Panc1 (cell line): ENCODE measurements around the gene KIF18B.

ENCODE experiments used
- POLR2AphosphoS5 ChIP-seq: IDR thresholded peaks from 2 replicates; pipeline ENCODE4 v1.6.1; 2012; ENCODE audit warnings: mild to moderate bottlenecking, low read depth, low read length, moderate library complexity
- TF ChIP-seq, protein P1 (sequence below), 2 experiments: IDR thresholded peaks; 2 replicates each; pipeline ENCODE4 v1.6.1; 2011 to 2012; ENCODE audit warnings: low read depth in 2 of 2, control low read depth in 1 of 2, low read length in 1 of 2, mild to moderate bottlenecking in 1 of 2, moderate library complexity in 1 of 2; ENCODE audit not compliant: insufficient read depth in 1 of 2
- TF ChIP-seq, protein P2 (sequence below): fragments of 450-650 bp; IDR thresholded peaks from 2 replicates; pipeline ENCODE4 v1.5.1; 2017; ENCODE audit warnings: mild to moderate bottlenecking

DNA sequence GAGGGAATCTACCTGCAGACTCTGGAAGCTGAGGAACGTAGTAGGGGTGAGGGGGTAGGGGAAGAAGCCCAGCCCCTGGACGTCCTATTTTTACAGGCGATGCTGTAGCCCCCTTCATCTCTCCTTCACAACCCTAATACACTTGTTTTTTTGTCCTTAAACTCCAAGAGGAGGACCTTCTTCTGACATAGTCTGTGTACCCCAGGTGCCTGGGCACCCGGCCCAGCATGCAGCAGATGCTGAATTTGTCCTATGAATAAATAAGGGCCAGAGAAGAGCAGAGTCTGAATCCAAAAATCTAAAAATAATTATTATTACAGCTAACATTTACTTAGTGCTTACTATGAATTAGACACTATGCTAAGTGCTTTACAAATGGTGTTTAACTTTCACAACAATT, 5.1 kb downstream of the KIF18B start:
- no peak for TF ChIP-seq POLR2AphosphoS5
- TF ChIP-seq, protein P1, sequence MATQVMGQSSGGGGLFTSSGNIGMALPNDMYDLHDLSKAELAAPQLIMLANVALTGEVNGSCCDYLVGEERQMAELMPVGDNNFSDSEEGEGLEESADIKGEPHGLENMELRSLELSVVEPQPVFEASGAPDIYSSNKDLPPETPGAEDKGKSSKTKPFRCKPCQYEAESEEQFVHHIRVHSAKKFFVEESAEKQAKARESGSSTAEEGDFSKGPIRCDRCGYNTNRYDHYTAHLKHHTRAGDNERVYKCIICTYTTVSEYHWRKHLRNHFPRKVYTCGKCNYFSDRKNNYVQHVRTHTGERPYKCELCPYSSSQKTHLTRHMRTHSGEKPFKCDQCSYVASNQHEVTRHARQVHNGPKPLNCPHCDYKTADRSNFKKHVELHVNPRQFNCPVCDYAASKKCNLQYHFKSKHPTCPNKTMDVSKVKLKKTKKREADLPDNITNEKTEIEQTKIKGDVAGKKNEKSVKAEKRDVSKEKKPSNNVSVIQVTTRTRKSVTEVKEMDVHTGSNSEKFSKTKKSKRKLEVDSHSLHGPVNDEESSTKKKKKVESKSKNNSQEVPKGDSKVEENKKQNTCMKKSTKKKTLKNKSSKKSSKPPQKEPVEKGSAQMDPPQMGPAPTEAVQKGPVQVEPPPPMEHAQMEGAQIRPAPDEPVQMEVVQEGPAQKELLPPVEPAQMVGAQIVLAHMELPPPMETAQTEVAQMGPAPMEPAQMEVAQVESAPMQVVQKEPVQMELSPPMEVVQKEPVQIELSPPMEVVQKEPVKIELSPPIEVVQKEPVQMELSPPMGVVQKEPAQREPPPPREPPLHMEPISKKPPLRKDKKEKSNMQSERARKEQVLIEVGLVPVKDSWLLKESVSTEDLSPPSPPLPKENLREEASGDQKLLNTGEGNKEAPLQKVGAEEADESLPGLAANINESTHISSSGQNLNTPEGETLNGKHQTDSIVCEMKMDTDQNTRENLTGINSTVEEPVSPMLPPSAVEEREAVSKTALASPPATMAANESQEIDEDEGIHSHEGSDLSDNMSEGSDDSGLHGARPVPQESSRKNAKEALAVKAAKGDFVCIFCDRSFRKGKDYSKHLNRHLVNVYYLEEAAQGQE (IDR thresholded peaks at IDR 0.05; ENCODE audit: insufficient read depth in 1 of 2, low read depth in 2 of 2, low read length in 1 of 2): no peak
- TF ChIP-seq, protein P2, sequence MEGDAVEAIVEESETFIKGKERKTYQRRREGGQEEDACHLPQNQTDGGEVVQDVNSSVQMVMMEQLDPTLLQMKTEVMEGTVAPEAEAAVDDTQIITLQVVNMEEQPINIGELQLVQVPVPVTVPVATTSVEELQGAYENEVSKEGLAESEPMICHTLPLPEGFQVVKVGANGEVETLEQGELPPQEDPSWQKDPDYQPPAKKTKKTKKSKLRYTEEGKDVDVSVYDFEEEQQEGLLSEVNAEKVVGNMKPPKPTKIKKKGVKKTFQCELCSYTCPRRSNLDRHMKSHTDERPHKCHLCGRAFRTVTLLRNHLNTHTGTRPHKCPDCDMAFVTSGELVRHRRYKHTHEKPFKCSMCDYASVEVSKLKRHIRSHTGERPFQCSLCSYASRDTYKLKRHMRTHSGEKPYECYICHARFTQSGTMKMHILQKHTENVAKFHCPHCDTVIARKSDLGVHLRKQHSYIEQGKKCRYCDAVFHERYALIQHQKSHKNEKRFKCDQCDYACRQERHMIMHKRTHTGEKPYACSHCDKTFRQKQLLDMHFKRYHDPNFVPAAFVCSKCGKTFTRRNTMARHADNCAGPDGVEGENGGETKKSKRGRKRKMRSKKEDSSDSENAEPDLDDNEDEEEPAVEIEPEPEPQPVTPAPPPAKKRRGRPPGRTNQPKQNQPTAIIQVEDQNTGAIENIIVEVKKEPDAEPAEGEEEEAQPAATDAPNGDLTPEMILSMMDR: no peak
